NCI-H1048 (cell line): ENCODE data around the gene PARP15.

Source experiments
- DNase-seq: peaks from one replicate; lab custom pipeline; 2025; lab: John Stamatoyannopoulos, UW

Gene PARP15

GRCh38 chr3:122572940-122573412, 4.5 kb upstream of the PARP15 start:
- DNase-seq, result no peak

GRCh38 chr3:122576174-122576940, 1.1 kb upstream of the PARP15 start:
- DNase-seq, result no peak

DNA sequence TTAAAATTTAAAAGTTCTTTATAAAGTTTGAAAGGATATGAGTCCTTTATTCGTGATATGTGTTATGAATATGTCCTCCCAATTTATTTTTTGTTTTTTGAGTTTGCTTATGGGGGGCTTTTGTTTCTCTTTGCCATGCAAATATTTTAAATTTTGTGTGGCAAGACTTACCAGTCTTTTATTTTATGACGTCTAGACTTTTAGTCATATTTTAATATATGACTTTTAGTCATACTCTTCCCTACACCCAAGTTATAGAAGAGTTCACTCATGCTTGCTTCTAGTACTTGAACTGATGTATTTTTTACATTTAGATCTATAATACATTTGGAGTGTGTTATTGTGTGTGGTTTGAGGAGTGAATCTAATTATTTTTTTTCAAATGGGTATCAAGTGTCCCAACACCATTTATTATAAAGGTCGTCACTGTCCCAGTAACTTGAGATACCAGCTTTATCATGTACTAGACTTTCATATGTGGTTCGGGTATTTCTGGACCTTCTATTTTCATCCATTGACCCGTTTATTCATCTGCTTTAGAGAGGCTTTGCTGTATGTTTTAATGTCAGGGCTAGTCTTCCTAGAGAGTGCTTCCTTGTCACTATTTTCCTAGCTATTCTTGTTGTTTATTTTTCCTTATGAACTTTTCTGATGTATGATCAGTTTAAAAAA, 755 bp downstream of the PARP15 start:
- DNase-seq, result no peak

- no peak for DNase-seq
Observed at GRCh38 chr3:122580470-122580869, 3.0 kb downstream of the PARP15 start.

GRCh38 chr3:122581622-122582021, 4.2 kb downstream of the PARP15 start:
- no peak for DNase-seq

DNA sequence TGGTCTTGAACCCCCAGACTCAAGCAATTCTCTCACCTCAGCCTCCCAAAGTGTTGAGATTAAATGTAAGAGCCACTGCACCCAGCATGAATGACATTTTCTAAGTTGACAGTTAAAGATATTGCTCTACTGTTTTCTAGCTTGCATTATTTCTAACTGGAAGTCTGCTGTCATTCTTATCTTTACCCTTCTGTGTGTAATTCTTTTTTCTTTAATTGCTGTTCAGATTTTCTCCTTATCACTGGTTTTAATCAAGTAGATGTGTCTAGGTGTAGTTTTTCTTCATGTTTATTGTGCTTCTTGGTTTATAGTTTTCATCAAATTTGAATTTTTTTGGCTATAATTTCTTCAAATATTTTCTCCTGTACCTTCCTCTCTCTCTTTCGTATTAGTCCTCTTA, 4.9 kb downstream of the PARP15 start:
- no peak for DNase-seq

DNA sequence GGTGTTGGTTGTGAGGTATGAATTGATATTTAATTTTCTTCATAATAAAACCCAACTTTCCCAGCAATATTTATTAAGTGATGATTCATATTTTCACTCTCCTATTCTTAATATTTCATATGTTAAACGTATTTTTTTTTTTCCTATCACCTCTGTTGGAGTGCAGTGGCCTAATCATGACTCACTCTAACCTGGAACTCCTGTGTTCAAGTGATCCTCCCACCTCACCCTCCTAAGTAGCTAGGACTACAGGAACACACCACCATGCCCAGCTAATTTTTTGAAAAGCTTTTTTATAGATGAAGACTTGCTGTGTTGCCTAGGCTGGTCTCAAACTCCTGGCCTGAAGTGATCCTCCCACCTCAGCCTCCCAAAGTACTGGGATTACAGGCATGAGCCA, 8.6 kb downstream of the PARP15 start:
- DNase-seq, result no peak

DNA sequence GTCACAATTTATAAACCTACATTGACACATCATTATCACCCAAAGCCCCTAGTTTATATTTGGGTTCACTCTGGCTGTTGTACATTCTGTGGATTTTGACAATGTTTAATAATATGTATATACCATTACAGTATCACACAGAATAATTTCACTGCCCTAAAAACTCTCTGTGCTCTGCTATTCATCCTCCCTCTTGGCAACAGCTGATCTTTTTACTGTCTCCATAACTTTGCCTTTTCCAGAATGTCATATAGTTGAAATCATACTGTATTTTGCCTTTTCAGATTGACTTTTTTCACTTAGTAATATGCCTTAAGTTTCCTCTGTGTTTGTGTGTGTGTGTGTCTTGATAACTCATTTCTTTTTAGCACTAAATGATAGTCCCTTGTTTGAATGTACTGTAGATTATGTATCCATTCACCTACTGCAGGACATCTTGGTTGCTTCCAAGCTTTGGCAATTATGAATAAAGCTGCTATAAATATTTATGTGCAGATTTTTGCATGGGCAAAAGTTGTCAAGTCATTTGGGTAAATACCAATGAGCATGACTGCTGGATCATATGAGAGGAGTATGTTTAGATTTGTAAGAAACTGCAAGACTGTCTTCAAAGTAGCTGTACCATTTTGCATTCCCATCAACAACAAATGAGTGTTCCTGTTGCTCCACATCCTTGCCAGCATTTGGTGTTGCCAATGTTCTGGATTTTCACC, 9.5 kb downstream of the PARP15 start:
- DNase-seq, result no peak

- no peak for DNase-seq
Observed at GRCh38 chr3:122587572-122587971, 10.1 kb downstream of the PARP15 start.

DNA sequence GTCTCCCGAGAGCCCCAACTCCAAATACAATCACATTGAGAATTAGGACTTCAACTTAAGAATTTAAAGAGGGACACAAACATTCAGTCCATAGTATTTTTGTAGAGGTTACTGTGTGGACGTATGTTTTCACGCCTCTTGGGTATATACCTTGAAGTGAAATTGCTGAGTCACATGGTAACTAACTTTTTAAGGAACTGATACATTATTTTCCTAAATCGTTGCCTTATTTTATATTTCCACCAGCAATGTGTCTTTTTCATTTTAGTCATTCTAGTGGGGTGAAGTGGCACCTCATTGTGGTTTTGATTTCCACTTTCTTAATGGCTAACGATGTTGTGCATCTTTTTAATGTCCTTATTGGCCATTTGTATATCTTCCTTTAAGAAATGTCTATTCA, 11.8 kb downstream of the PARP15 start:
- no peak for DNase-seq

- no peak for DNase-seq
Observed at GRCh38 chr3:122590610-122591009, 13.2 kb downstream of the PARP15 start.

GRCh38 chr3:122594025-122594424, 16.6 kb downstream of the PARP15 start:
- no peak for DNase-seq

DNA sequence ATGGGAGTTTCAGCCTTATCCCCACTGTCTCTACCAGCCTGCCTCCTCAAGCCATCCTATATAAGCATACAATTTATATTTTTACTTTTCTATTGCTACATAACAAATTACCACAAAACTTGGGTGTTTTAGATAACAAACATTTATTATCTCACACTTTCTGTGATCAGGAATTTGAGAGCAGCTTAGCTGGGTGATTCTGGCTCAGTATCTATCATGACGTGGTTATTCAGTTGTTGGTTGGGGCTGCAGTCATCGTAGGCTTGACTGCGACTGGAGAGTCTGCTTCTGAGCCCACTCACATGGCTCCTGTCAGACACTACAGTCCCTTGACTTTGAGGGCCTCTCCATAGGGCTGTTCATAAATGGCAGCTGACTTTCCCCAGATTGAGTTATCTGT, 20.7 kb downstream of the PARP15 start:
- DNase-seq, result no peak

GRCh38 chr3:122598556-122598955, 21.1 kb downstream of the PARP15 start:
- DNase-seq, result no peak

DNA sequence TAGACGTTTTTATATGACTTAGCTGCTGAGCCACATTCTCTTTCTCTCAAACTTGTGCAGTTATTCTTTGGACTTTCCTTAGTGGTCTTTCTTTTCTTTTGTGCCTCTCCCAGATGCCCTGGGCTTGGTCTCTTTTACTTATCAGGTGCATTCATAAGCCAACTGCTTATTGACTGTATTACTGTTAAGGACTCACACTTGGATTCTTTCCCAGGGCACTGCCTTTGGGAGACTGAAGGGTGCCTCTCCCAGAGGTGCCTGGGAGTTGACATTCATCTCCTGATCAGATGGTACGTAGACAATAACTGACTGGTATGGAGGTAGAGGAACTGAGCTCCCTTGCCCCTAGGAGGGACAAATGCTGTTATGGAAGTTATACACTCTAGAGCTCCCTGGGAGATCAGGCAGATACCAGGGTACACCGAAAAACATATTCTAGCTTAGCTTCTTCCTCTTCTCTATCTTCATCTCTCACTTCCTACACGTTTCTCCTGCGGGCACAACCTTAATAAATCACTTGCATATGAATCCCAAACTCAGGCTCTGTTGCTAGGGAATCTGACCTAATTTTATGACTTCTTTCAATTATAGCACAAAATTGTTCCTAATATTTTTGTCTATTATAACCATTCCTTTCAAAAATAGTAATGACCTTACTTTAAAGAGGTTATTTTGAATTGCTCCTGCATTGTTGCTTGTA, 24.7 kb downstream of the PARP15 start:
- DNase-seq, result no peak

- no peak for DNase-seq
Observed at GRCh38 chr3:122603056-122603455, 25.6 kb downstream of the PARP15 start.

DNA sequence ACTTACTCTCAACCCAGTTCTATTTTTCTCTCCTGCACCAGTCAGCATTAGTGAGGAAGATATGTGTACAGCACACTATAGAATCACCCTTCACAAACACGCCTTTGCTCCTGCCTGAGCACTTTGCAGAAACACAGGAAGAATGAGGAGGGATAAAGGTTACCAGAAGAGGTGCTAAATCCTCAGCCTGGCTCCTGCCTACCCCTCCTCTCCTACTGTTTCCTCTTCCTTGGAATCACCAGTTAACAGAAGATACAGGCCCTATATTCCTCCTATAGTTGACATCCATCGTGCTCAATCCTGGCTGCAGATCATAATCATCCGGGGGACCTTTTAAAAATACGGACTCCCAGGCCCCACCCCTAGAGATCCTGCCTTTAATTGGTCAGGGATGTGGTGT, 28.9 kb downstream of the PARP15 start:
- DNase-seq, result no peak

GRCh38 chr3:122608916-122609315, 31.5 kb downstream of the PARP15 start:
- DNase-seq, result no peak

- no peak for DNase-seq
Observed at GRCh38 chr3:122609798-122610559, 32.5 kb downstream of the PARP15 start.

GRCh38 chr3:122612696-122613095, 35.2 kb downstream of the PARP15 start:
- no peak for DNase-seq

GRCh38 chr3:122615303-122615702, 37.9 kb downstream of the PARP15 start:
- no peak for DNase-seq

GRCh38 chr3:122618614-122619013, 41.2 kb downstream of the PARP15 start:
- DNase-seq, result no peak
